NCI-H2196 (cell line): ENCODE measurements around the gene VASH1.
A peak's percentile ranks its signal among the peaks of the same experiment; 100 is the strongest.
"Not testable (repeated sequence)": the region's sequence is repeated elsewhere in the genome, so short reads cannot be mapped to it uniquely, and the experiment has no call there.

ENCODE experiments used
- DNase-seq: peaks from one replicate; lab custom pipeline; 2025; ENCODE audit not compliant: unreplicated experiment; lab: John Stamatoyannopoulos, UW

Gene VASH1

DNA sequence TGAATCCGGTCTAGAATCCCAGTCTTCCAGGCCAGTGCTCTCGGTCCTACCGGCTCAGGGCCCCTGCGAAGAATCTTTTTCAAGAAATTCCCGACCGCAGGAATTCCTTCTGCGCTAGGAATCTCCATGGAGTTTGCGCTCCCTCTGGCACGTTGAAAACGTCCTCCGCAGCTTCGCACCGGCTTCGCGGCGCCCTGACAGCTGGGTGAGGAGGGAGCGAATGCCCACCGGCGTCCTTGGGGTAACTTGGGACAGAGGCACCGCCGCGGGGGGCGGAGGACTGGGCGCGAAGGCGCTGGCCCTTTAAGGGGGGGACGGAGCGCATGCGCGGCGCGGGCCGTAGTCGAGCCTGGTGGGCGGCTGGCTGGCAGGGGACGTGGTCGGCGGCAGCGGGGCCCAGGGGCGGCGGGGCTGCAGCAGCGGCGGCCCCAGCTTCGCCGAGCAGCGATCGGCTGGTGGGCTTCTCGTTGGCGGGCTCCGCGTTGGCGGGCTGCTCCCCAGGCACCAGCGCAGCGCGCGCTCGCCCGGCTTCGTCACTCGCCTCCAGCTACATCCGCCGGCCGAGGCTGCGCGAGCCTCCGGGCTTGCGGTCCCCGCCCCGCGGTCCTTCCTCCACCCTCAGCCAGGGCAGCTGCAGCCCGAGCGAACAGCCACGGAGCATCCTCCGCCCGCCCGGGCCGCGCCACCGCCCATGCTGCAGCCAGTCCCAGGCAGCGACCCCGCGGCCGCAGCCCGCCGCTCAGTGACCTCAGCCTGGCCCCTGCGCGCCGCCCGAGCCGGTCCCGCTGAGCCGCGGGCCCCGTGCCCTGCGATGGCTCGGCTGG is at the start of gene VASH1:
TSS of gene VASH1 (plus strand) at position 333 of the 824 bp plus-strand sequence. CDS start 1,354 bp downstream, outside the sequence.
- peak; percentile 65 for DNase-seq

GRCh38 chr14:76713121-76713520 is 48.1 kb upstream of the VASH1 start:
- no peak for DNase-seq

DNA sequence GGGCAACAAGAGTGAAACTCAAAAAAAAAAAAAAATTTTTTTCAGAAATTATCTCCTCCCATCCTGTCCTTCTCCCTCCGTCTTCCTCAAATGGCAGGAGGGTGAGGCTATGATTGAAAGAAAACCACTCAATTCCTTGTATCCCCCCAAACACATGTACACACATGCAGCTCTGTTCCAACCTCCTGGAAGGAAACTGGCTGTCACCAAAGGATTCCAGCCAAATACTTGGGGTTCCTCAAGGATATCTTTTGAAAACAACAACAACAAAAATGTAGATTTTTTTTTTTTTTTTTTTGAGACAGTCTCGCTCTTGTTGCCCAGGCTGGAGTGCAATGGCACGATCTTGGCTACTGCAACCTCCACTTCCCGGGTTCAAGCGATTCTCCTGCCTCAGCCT is 46.8 kb upstream of the VASH1 start:
- no peak for DNase-seq

GRCh38 chr14:76715101-76715500 is 46.2 kb upstream of the VASH1 start:
- no peak for DNase-seq

GRCh38 chr14:76715511-76716081 is 45.7 kb upstream of the VASH1 start:
- no peak for DNase-seq

GRCh38 chr14:76716285-76716684 is 45.0 kb upstream of the VASH1 start:
- no peak for DNase-seq

- no peak for DNase-seq
Measured at GRCh38 chr14:76717508-76718290, 43.6 kb upstream of the VASH1 start.

DNA sequence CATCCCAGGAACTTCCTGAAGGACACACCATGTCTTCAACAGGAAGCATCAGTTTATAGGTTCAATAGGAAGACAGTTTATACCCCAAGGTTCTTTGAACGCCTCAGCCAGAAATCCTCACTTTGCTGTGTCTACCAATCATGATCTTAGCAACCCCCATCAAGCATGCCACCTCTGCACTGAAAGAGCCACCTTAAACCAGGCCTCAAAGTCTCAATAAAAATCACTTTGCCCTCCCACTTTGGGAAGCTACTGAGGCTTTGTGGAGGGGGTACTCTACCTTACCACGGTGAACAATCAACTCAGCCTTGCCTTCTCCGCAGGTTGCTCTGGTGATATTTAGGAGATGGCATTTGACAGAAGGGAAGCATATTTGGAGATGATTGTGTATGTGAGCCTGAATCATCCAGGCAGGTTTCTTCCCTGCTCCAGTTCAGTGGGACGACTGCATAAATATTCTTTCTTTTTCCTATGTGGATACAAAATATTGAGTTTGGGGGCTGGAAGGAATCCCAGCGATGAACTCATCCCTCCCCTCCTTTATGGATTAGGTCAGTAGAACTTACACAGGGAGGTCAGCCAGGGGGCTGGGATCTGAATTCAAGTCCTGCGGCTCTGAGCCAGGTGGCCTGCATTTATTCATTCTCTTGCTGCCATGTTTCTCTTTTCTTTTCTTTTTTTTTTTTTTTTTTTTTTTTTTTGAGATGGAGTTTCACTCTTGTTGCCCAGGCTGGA is 42.8 kb upstream of the VASH1 start:
- no peak for DNase-seq

GRCh38 chr14:76719666-76720065 is 41.6 kb upstream of the VASH1 start:
- no peak for DNase-seq

GRCh38 chr14:76720382-76720813 is 40.9 kb upstream of the VASH1 start:
- DNase-seq, result peak; percentile 9

GRCh38 chr14:76721506-76721905 is 39.8 kb upstream of the VASH1 start:
- DNase-seq, result not testable (repeated sequence)

DNA sequence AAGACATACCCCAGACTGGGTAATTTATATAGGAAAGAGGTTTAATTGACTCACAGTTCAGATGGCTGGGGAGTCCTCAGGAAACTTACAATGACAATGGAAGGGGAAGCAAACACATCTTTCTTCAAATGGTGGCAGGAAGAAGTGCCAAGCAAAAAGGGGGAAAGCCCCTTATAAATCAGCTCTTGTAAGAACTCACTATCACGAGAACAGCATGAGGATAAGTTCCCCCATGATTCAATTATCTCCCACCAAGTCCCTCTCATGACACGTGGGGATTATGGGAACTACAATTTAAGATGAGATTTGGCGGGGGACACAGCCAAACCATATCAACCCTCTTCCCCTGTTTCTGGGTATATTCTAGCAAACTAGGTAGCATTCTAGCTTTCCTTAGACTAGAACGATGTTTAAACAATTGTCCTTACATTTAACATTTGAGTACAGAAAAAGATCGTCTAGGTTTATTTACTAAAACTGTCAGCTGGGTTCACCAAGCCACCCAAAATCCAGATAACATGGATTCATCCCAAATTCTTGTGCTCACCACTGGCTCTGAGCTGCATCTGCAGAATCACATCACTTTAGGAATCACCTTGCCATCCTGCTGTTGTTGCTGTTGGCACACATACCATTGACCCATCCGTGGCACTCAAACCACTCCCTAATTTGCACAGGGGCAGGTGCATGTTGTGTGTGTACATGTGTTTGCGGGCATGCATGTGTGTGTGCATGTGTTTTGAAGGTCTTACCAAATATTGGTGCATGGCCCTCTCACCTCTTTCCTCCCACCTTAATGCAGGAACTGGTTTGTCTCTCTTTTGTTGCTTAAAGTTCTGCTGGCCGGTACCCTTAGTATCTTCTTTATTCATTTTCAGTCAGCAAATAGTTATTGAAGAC is 36.4 kb upstream of the VASH1 start:
- no peak for DNase-seq

GRCh38 chr14:76726551-76726970 is 34.7 kb upstream of the VASH1 start:
- DNase-seq, result no peak

- DNase-seq, result no peak
Measured at GRCh38 chr14:76727384-76727783, 33.9 kb upstream of the VASH1 start.

- no peak for DNase-seq
Measured at GRCh38 chr14:76727901-76728300, 33.4 kb upstream of the VASH1 start.

GRCh38 chr14:76729258-76729657 is 32.0 kb upstream of the VASH1 start:
- no peak for DNase-seq

- no peak for DNase-seq
Measured at GRCh38 chr14:76729953-76730505, 31.2 kb upstream of the VASH1 start.

DNA sequence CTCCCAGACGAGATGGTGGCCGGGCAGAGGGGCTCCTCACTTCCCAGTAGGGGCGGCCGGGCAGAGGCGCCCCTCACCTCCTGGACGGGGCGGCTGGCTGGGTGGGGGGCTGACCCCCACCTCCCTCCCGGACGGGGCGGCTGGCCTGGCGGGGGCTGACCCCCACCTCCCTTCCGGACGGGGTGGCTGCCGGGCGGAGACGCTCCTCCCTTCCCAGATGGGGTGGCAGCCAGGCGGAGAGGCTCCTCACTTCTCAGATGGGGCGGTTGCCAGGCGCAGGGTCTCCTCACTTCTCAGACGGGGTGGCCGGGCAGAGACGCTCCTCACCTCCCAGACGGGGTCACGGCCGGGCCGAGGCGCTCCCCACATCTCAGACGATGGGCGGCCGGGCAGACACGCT is 26.8 kb upstream of the VASH1 start:
- not testable (repeated sequence) for DNase-seq

- no peak for DNase-seq
Measured at GRCh38 chr14:76736514-76736913, 24.8 kb upstream of the VASH1 start.

DNA sequence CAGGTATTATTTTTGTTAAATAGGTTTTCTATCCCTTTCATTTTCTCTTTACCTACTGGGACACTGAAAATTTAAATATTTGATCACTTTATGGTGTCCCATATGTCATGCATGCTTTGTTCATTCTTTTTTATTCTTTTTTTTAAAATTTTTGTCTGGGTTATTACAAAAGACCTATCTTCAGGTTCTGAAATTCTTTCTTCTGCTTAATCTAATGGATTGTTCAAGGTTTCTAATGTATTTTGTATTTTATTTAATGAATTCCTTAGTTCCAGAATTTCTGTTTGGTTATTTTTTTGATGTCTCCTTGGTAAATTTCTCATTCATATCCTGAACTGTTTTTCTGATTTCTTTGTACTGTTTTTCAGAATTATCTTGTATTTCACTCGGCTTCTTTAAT is 20.2 kb upstream of the VASH1 start:
- no peak for DNase-seq
